T-helper 1 cell treated with Interleukin-12 subunit alpha and Interleukin-12 subunit beta and Interleukin-4 antibody, amounts not matched to agents 30 ng/mL and 1 ng/mL, for 36 hours (primary cell): ENCODE results near the gene GARRE1. TPM values are rescaled to one million over a fixed set of nuclear protein-coding genes. Genes with fewer than 3 reads are reported as not detected.
"Not testable (repeated sequence)": the region's sequence is repeated elsewhere in the genome, so short reads cannot be mapped to it uniquely, and the experiment has no call there.

Experiments used
- intact Hi-C: fragments of 100-400 bp; cut with micrococcal nuclease; formaldehyde crosslinking; loops from one replicate; pipeline ENCODE4 v1.15.1; 2024
- total RNA-seq: library from RNA; stranded (reverse); gene quantifications from 2 replicates; pipeline ENCODE4 v1.2.3, GENCODE V29; 2022

GARRE1 gene
- total RNA-seq, 1 donor from 2014 or later, result 11.0 TPM

DNA sequence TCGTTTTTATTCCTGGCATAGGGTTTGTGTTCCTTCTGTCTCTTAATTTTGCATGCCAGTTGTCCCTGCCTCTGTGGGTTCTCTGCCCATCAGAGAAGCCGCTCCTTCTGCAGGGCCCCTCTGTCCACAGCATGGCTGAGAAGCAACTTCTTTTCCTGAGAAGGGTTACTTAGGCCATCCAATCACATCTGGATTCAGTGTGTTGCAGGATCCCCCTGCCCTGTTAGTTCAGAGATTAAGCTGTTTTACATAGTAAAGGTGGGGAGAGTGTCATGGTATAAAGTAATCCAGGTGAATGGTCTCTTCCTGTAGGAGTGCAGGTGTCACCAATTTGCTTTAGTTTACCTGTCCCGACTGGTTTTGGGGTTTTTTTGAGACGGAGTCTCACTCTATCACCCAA, 22.9 kb upstream of the GARRE1 start:
- intact Hi-C loops, result no loop called here

DNA sequence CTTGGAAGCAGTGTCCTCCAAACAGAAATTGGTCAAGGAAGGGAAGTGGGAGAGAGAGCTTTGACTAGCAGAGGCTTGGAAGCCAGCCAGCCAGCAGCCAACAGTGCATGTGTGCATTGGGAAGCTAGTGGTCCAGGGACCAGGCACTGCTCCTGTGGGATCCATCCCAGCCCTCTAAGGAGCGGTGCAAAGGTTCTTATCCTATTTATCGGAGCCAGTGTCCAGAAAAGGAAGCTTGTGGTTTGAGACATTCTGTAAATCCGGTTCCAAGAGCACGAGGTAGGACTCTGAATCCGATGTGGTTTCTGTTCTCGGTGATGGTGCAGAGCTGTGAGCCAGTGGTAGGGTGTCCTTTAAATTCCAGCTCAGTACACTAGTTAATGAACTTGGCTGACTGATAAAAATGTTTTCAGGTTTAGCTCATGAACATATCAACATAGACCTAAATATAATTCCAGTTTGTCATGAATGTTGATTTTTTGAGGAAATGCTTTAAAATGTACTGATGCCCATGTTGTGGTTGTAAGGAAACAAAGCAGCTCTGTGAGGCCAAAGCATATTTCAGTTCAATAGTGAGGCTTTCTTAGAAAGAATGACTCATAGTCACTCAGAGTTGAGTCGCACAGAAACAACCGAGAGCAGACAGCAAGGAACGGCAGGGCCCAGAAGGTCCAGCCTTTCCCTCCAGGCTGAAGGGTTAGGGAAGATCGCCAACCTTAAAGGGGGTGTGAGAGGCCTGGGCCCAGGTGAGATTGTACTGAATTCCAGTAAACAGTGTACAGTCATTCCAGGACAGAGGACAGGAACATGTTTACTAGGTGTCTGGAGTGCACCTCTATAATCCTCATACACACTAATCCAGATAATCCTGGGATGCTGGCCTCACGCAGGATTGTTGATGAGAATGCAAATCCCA, 21.5 kb upstream of the GARRE1 start:
- intact Hi-C loops, result loop anchor here (2.0 kb wide), 3 partner anchors 14 to 118 kb away; partner anchors contain the start of gene GARRE1

GRCh38 chr19:34235425-34235940, 18.9 kb upstream of the GARRE1 start:
- intact Hi-C loops, result no loop called here

DNA sequence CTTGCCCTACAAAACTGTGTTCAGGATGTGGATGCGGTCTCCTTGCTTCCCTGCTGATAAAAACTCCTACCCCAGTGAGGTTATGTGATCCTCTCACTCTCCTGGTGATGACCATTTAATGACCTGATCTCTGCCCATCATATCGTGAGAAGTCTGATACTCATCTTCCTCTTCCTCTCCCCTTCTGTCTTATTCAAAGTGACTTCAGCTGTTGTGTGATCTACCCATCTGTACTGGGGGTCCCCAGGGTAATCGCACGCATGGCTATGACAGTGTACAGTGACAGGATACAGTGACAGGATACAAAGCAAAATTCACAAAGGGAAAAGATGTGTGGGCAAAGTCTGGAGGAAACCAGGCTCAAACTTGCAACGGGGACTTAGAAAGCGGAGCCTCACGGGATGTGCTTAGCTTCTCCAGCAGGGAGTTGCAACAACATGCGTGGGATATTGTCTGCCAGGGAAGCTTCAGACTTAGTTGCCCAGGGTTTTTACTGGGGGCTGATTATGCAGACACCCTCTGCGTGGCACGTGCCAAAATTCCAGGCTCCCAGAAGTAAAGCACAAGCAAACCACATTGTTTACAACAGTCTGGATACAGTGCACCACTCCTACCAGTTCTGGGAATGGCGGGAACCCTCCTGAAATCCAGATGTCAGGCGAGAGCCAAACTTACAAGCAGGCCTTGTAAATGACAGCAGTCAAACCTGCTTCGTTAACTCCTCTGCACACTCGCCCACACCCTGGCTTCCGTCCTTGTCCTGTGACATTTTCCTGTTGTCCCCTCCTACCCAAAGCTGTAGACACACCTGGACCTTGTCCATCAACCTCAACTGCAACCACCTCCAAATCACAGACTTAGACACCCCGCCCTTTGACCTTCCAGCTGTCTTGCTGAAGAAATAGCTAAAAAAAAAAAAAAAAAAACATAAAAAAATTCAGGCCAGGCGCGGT, 18.0 kb upstream of the GARRE1 start:
- intact Hi-C loops, result no loop called here

- intact Hi-C loops, result no loop called here
Observed at GRCh38 chr19:34237283-34237682, 17.1 kb upstream of the GARRE1 start.

- intact Hi-C loops, result no loop called here
Observed at GRCh38 chr19:34237939-34238338, 16.4 kb upstream of the GARRE1 start.

GRCh38 chr19:34241513-34242337, 12.6 kb upstream of the GARRE1 start:
- intact Hi-C loops, result no loop called here

DNA sequence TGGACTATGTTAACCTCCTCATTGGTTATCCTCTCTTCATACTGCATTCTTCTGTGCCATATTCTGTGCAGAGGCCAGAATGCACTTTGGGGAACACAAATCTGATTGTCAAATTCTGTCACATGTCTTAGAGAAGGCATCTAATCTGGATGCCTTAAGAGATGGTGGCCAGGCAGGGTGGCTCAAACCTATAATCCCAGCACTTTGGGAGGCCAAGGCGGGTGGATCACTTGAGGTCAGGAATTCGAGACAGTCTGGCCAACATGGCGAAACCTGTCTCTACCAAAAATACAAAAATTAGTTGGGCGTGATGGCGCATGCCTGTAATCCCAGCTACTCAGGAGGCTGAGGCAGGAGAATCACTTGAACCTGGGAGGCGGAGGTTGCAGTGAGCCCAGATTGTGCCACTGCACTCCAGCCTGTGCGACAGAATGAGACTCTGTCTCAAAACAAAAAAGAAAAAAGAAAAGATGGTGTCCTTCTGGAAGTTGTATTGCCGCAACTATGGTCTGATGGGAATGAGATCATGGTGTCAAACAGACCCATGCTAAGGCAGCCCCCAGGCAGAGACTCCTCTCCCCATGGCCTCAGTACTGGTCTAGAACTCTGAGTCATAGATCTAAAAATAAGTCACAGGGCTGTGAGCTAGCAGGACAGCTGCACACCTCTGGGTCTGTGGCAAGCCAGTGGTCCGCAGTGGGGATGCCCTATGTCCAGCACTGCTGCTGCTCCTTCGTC, 11.0 kb upstream of the GARRE1 start:
- intact Hi-C loops, result not testable (repeated sequence)

- intact Hi-C loops, result no loop called here
Observed at GRCh38 chr19:34243876-34244578, 10.3 kb upstream of the GARRE1 start.

DNA sequence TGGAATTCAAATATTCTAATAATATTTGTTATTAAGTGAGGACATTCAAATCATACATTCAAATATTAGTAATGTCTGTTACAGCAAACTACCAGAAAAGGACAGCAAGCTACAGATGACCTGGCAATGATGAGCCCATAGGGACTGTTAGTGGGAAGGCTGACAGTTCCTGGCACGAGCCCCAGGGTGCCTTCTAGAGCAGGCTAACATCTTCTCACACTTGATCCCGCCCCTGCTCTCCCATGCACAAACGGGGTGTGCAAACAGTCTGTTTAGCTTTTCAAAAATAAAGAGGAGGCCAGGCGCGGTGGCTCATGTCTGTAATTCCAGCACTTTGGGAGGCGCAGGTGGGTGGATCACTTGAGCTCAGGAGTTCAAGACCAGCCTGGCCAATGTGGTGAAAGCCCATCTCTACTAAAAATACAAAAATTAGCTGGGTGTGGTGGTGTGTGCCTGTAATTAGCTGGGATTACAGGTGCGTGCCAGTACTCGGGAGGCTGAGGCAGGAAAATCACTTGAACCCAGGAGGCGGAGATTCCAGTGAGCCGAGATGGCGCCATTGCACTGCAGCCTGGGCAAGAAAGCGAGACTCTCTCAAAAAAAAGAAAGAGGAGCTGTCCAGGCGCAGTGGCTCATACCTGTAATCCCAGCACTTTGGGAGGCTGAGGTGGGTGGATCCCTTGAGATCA, 9.6 kb upstream of the GARRE1 start:
- intact Hi-C loops, result no loop called here

DNA sequence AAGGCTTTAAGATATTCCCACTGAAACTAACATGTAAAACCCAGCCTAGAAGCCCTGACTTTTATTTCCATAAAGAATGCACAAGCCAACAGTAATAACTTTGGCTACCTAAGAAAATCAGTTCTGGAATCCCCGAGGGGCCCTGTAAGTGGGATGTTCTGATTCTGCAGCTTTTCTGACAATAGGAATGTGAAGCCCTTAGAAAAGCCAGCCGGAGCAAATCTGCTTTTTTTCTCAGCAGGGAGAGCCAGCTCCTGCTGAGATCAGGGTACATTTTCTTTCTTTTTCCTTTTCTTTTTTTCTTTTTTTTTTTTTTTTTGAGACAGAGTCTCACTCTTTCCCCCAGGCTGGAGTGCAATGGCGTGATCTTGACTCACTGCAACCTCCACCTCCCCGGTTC, 8.0 kb upstream of the GARRE1 start:
- intact Hi-C loops, result no loop called here

DNA sequence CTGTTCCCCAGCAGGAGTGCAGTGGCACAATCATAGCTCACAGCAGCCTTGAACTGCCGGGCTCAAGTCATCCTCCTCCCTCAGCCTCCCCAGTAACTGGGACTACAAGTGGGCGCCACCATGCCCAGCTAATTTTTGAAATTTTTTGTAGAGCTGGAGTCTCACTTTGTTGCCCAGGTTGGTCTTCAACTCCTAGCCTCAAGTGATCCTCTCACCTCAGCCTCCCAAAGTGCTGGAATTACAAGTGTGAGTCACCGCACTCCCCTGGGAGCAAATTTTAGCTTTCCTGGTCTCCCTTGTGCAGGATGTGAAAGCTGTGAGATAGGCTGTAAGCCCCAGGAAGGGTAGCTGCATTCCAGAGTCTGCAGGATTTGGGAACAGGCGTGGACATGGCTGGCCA, 5.4 kb upstream of the GARRE1 start:
- intact Hi-C loops, result no loop called here

- intact Hi-C loops, result loop anchor here (10.0 kb wide), 1 partner anchor 182 kb away; no protein-coding TSS in a partner anchor
Observed at GRCh38 chr19:34253167-34253566, 1.2 kb upstream of the GARRE1 start.

DNA sequence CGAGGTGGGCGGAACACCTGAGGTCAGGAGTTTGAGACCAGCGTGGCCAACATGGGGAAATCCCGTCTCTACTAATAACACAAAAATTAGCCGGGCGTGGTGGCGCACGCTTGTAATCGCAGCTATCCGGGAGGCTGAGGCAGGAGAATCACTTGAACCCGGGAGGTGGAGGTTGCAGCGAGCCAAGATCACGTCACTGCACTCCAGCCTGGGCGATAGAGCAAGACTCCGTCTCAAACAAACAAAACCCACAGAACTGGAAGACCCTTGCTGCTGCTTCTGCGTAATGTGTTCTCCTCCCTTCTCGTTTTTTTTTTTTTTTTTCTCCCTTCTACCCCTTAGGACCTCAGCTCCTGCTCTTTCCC, 691 bp upstream of the GARRE1 start:
- intact Hi-C loops, result loop anchor here (1.0 to 10.0 kb wide), 7 partner anchors 17 to 181 kb away; partner anchors contain the start of gene PDCD2L

- intact Hi-C loops, result loop anchor here (1.0 to 10.0 kb wide), 7 partner anchors 15 to 180 kb away; partner anchors contain the start of gene PDCD2L
Observed at GRCh38 chr19:34254698-34255432, 511 bp downstream of the GARRE1 start.

DNA sequence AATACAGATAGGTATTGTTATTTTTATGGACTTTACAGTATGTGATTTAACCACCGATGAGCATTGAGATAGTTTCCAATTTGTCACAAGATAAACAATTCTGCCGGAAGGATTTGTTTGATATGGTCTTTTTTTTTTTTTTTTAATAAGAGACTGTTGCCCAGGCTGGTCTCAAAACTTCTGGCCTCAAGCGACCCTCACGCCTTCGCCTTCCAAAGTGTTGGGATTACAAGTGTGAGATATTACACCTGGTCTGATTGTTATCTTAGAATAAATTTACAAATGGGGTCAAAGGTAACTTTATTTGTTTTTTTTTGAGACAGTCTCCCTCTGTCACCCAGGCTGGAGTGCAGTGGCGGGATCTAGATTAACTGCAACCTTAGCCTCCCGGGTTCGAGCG, 1.2 kb downstream of the GARRE1 start:
- intact Hi-C loops, result loop anchor here (2.0 to 10.0 kb wide), 3 partner anchors 23 to 179 kb away; no protein-coding TSS in a partner anchor

GRCh38 chr19:34256835-34257558, 2.6 kb downstream of the GARRE1 start:
- intact Hi-C loops, result loop anchor here (10.0 kb wide), 1 partner anchor 178 kb away; no protein-coding TSS in a partner anchor
